ENCODE measurements around the gene PTPRN. TPM values are rescaled to one million over a fixed set of nuclear protein-coding genes. Genes with fewer than 3 reads are reported as not detected.
A peak's percentile ranks its signal among the peaks of the same experiment; 100 is the strongest.

The PTPRN gene
- total and polyA plus RNA-seq, 5 donors from 2014 or later, result 0.28 TPM; not detected in 4

DNA sequence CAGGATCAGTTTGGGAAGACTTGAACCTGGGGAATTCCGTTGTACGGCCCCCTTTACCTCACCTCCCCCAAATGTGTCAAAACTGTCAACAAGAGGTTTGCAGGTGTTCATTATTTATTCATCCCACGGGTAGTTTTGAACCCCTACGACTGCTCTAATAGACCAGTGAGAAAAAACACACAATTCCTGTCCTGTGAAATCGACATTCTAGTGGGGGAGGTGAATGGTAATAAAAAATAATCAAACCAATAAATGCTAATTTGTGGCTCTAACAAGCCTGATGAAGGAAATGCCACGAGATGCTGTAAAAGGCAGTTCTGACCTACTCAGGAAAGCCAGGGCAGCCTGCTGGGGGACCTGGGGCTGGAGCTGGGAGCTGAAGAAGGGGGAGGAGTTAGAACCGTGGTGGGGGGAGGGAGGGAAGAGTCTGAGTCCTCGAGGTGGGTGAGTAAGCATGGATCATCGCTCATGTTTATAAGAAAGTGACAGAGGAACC, 30.5 kb downstream of the PTPRN start:
- peaks cover 12% of the 10 kb centered on the region for H3K27me3 Mint-ChIP-seq
- DNase-seq (no peak), ATAC-seq (ENCODE audit: low read depth in 2 of 2) (no peak)
- Histone ChIP-seq H3K4me3 (ENCODE audit: low read depth, low read length) (peak overlapping the region; percentile 78), H3K36me3 (ENCODE audit: control insufficient read depth, insufficient read depth, low read length) (peaks cover 35% of the 10 kb centered on the region), H3K4me1 (ENCODE audit: control insufficient read depth, insufficient read depth, low read length, poor library complexity, severe bottlenecking) (peaks cover 28% of the 10 kb centered on the region), H3K27ac (ENCODE audit: insufficient read depth, low read length, poor library complexity, severe bottlenecking) (peak overlapping the region; percentile 99), H3K27me3 (ENCODE audit: control insufficient read depth, insufficient read depth, low read length) (no peaks in the 10 kb centered on the region), H3K9me3 (ENCODE audit: control insufficient read depth in 2 of 2, low read length in 2 of 2) (no peaks in the 10 kb centered on the region)
- H3K27ac Mint-ChIP-seq, result peak overlapping the region; percentile 48 to 100 (median 100)
- H3K9me3 Mint-ChIP-seq, result peaks cover 0 to 2% (median 0%) of the 10 kb centered on the region in 7 donors
- H3K4me1 Mint-ChIP-seq, result peaks cover 22 to 60% (median 27%) of the 10 kb centered on the region in 4 donors
- peak overlapping the region; percentile 93 to 98 (median 96) for H3K4me3 Mint-ChIP-seq
- H3K36me3 Mint-ChIP-seq, result peaks cover 23% of the 10 kb centered on the region

DNA sequence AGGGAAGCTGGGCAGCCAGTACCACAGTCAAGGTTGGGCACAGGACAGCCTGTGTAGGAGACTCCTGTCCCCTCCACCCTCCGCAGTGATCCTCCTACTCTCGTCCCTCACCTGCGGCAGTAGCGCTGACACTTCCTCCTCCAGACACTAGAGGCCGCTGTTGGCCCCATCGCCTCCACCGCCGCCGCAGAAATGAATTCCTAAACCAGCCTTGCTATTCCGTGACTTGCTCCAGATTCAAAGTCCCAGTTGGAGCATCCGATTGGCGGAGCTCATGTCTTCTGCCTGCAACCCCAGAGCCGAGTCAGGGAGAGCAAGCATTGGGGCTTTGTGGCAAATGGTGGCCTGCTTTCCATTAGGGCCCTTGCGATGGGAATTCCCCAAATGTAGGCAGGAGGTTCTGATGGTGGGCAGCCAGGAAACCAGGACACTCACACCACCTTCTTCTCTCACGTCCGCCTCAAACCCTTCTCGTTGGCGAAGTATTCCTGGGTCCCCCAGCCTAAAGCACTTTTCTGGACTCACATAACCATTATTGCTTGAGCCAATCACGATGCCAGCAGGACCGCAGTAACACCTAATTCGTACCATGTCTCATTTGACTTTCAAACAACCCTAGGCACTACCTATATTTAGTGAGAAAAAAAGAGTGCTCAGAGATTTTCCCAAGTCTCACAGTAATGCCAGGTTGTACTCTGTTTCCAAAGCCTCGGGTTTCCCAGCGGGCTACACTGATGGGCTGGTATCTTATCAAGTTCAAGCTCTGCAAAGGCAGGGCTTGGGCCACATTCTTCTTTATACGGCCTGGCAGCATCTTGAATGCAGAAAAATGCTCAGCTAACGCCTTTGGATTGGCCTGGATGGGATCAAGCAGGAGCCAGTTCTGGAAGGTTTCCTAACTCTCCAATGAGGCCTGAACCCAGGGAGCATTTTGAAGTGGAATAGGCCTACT, 31.2 kb downstream of the PTPRN start:
- ATAC-seq (ENCODE audit: low read depth in 2 of 2), result no peak
- peaks cover 20 to 55% (median 26%) of the 10 kb centered on the region in 4 donors for H3K4me1 Mint-ChIP-seq

GRCh38 chr2:219274361-219274921, 34.8 kb downstream of the PTPRN start:
- DNase-seq, result no peak
- no peaks in the 10 kb centered on the region for H3K36me3 Mint-ChIP-seq
- no peaks in the 10 kb centered on the region for H3K27me3 ChIP-seq (ENCODE audit: control insufficient read depth, insufficient read depth, low read length)
- H3K9me3 ChIP-seq (ENCODE audit: control insufficient read depth in 2 of 2, low read length in 2 of 2), result no peaks in the 10 kb centered on the region
- no peaks in the 10 kb centered on the region for H3K9me3 Mint-ChIP-seq
- peaks cover 14% of the 10 kb centered on the region for H3K27me3 Mint-ChIP-seq
- ATAC-seq (ENCODE audit: low read depth in 2 of 2), result no peak
- no peak overlapping the region for H3K4me3 Mint-ChIP-seq
- peaks cover 10 to 22% (median 19%) of the 10 kb centered on the region in 4 donors for H3K4me1 Mint-ChIP-seq
- no peak overlapping the region for H3K4me3 ChIP-seq (ENCODE audit: low read depth, low read length)
- no peaks in the 10 kb centered on the region for H3K36me3 ChIP-seq (ENCODE audit: control insufficient read depth, insufficient read depth, low read length)
- peaks cover 18% of the 10 kb centered on the region for H3K4me1 ChIP-seq (ENCODE audit: control insufficient read depth, insufficient read depth, low read length, poor library complexity, severe bottlenecking)
- H3K27ac Mint-ChIP-seq, result no peak overlapping the region
- H3K27ac ChIP-seq (ENCODE audit: insufficient read depth, low read length, poor library complexity, severe bottlenecking), result no peak overlapping the region

More for the DNA sequence above, 31.2 kb downstream of the PTPRN start:
- Mint-ChIP-seq H3K27me3 (peaks cover 12% of the 10 kb centered on the region), H3K36me3 (peaks cover 17% of the 10 kb centered on the region), H3K27ac (peak overlapping the region; percentile 76 to 100 (median 100)), H3K9me3 (peaks cover 0 to 2% (median 0%) of the 10 kb centered on the region in 7 donors), H3K4me3 (peak overlapping the region; percentile 93 to 98 (median 96))
- Histone ChIP-seq H3K4me3 (ENCODE audit: low read depth, low read length) (peak overlapping the region; percentile 78), H3K36me3 (ENCODE audit: control insufficient read depth, insufficient read depth, low read length) (peaks cover 27% of the 10 kb centered on the region), H3K27me3 (ENCODE audit: control insufficient read depth, insufficient read depth, low read length) (no peaks in the 10 kb centered on the region), H3K9me3 (ENCODE audit: control insufficient read depth in 2 of 2, low read length in 2 of 2) (no peaks in the 10 kb centered on the region), H3K4me1 (ENCODE audit: control insufficient read depth, insufficient read depth, low read length, poor library complexity, severe bottlenecking) (peaks cover 28% of the 10 kb centered on the region), H3K27ac (ENCODE audit: insufficient read depth, low read length, poor library complexity, severe bottlenecking) (peak overlapping the region; percentile 99)
- peak; percentile 64 to 76 (median 68) for DNase-seq

DNA sequence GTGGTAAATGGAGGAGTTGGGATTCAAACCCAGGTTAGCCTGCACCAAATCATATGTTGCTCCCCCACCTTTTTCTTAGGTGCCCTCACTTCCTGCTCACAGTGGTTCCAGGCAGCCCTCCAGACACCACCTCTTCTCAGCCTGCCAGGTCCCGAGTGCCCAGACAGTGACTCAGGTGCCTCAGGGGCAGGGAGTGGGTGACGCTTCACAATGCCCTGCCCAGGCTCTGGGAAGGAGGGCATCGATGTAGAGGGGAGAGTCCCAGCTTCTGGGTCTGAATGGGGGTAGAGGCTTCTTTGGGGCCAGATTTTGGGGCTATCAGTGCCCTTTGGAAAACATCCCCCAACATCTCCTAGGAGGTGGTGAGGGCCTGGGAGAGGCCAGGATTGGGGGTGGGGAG, 35.3 kb downstream of the PTPRN start:
- peaks cover 18% of the 10 kb centered on the region for H3K27me3 Mint-ChIP-seq
- ATAC-seq (ENCODE audit: low read depth in 2 of 2), result no peak
- H3K9me3 Mint-ChIP-seq, result no peaks in the 10 kb centered on the region
- H3K27ac ChIP-seq (ENCODE audit: insufficient read depth, low read length, poor library complexity, severe bottlenecking), result no peak overlapping the region
- H3K27ac Mint-ChIP-seq, result no peak overlapping the region
- peaks cover 10 to 19% (median 17%) of the 10 kb centered on the region in 4 donors for H3K4me1 Mint-ChIP-seq
- H3K27me3 ChIP-seq (ENCODE audit: control insufficient read depth, insufficient read depth, low read length), result no peaks in the 10 kb centered on the region
- no peaks in the 10 kb centered on the region for H3K9me3 ChIP-seq (ENCODE audit: control insufficient read depth in 2 of 2, low read length in 2 of 2)
- peaks cover 17% of the 10 kb centered on the region for H3K4me1 ChIP-seq (ENCODE audit: control insufficient read depth, insufficient read depth, low read length, poor library complexity, severe bottlenecking)
- H3K4me3 Mint-ChIP-seq, result no peak overlapping the region
- DNase-seq, result no peak
- H3K36me3 Mint-ChIP-seq, result no peaks in the 10 kb centered on the region
- H3K4me3 ChIP-seq (ENCODE audit: low read depth, low read length), result no peak overlapping the region
- no peaks in the 10 kb centered on the region for H3K36me3 ChIP-seq (ENCODE audit: control insufficient read depth, insufficient read depth, low read length)

- Mint-ChIP-seq H3K27me3 (peaks cover 18% of the 10 kb centered on the region), H3K27ac (no peak overlapping the region), H3K4me3 (no peak overlapping the region), H3K9me3 (no peaks in the 10 kb centered on the region), H3K4me1 (peaks cover 8 to 10% (median 9%) of the 10 kb centered on the region in 4 donors), H3K36me3 (no peaks in the 10 kb centered on the region)
- ATAC-seq (ENCODE audit: low read depth in 2 of 2), result no peak
- Histone ChIP-seq H3K4me3 (ENCODE audit: low read depth, low read length) (no peak overlapping the region), H3K36me3 (ENCODE audit: control insufficient read depth, insufficient read depth, low read length) (no peaks in the 10 kb centered on the region), H3K27me3 (ENCODE audit: control insufficient read depth, insufficient read depth, low read length) (no peaks in the 10 kb centered on the region), H3K27ac (ENCODE audit: insufficient read depth, low read length, poor library complexity, severe bottlenecking) (no peak overlapping the region), H3K9me3 (ENCODE audit: control insufficient read depth in 2 of 2, low read length in 2 of 2) (no peaks in the 10 kb centered on the region), H3K4me1 (ENCODE audit: control insufficient read depth, insufficient read depth, low read length, poor library complexity, severe bottlenecking) (peaks cover 8% of the 10 kb centered on the region)
- no peak for DNase-seq
These were observed 36.2 kb downstream of the PTPRN start for GRCh38 chr2:219272995-219273394.

DNA sequence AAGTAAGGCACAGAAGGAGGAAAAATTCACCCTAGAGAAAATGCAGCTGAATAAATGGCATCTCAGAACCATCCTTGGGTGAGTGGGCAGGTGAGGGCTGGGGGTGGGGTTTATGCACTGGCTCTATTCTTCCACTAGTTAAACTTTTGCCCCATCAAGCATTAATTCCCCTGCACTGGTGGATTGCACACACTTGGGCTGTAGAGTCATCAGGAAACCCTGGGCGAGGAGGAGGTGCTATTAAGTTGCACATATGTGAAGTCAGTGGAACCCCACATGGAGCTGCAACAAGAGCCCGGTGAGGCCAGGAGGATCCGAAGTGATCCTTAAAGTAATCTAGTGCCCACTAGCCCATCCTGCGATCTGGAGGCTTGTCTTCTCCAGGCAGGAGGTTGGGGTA, 36.8 kb downstream of the PTPRN start:
- no peak overlapping the region for H3K27ac Mint-ChIP-seq
- H3K27ac ChIP-seq (ENCODE audit: insufficient read depth, low read length, poor library complexity, severe bottlenecking), result no peak overlapping the region
- no peaks in the 10 kb centered on the region for H3K27me3 ChIP-seq (ENCODE audit: control insufficient read depth, insufficient read depth, low read length)
- no peak overlapping the region for H3K4me3 ChIP-seq (ENCODE audit: low read depth, low read length)
- no peaks in the 10 kb centered on the region for H3K9me3 ChIP-seq (ENCODE audit: control insufficient read depth in 2 of 2, low read length in 2 of 2)
- H3K36me3 ChIP-seq (ENCODE audit: control insufficient read depth, insufficient read depth, low read length), result no peaks in the 10 kb centered on the region
- H3K4me1 ChIP-seq (ENCODE audit: control insufficient read depth, insufficient read depth, low read length, poor library complexity, severe bottlenecking), result peaks cover 1% of the 10 kb centered on the region
- H3K9me3 Mint-ChIP-seq, result no peaks in the 10 kb centered on the region
- no peak for DNase-seq
- H3K4me1 Mint-ChIP-seq, result peaks cover 3% of the 10 kb centered on the region in 4 donors
- ATAC-seq (ENCODE audit: low read depth in 2 of 2), result no peak
- no peak overlapping the region for H3K4me3 Mint-ChIP-seq
- H3K27me3 Mint-ChIP-seq, result peaks cover 18% of the 10 kb centered on the region
- H3K36me3 Mint-ChIP-seq, result no peaks in the 10 kb centered on the region

GRCh38 chr2:219271021-219271420, 38.2 kb downstream of the PTPRN start:
- no peak overlapping the region for H3K4me3 Mint-ChIP-seq
- no peak overlapping the region for H3K27ac Mint-ChIP-seq

More at GRCh38 chr2:219271021-219271420, 38.2 kb downstream of the PTPRN start:
- no peaks in the 10 kb centered on the region for H3K27me3 ChIP-seq (ENCODE audit: control insufficient read depth, insufficient read depth, low read length)
- H3K9me3 Mint-ChIP-seq, result no peaks in the 10 kb centered on the region
- H3K4me3 ChIP-seq (ENCODE audit: low read depth, low read length), result no peak overlapping the region
- H3K4me1 Mint-ChIP-seq, result no peaks in the 10 kb centered on the region
- H3K27me3 Mint-ChIP-seq, result peaks cover 18% of the 10 kb centered on the region
- H3K9me3 ChIP-seq (ENCODE audit: control insufficient read depth in 2 of 2, low read length in 2 of 2), result no peaks in the 10 kb centered on the region
- no peaks in the 10 kb centered on the region for H3K36me3 ChIP-seq (ENCODE audit: control insufficient read depth, insufficient read depth, low read length)
- H3K27ac ChIP-seq (ENCODE audit: insufficient read depth, low read length, poor library complexity, severe bottlenecking), result no peak overlapping the region
- ATAC-seq (ENCODE audit: low read depth in 2 of 2) (no peak), DNase-seq (no peak)
- H3K4me1 ChIP-seq (ENCODE audit: control insufficient read depth, insufficient read depth, low read length, poor library complexity, severe bottlenecking), result no peaks in the 10 kb centered on the region
- H3K36me3 Mint-ChIP-seq, result no peaks in the 10 kb centered on the region
